Fibroblast of lung (primary cell): ENCODE measurements around the gene ADRB2. TPM values are rescaled to one million over a fixed set of nuclear protein-coding genes. Genes with fewer than 3 reads are reported as not detected.

Experiments used
- DNase-seq, 2 donors: peaks; one replicate each; pipeline versions ENCODE4 v3.0.0 to v3.0.0-alpha.2; 2010; ENCODE audit warnings: low read depth in 2 of 2
- H2AFZ ChIP-seq: 2 replicates; pipeline ENCODE4 v1.5.1; 2012; ENCODE audit warnings: low read length, control low read depth, inconsistent platforms
- H3K27ac ChIP-seq: 2 replicates; pipeline ENCODE4 v1.5.1; 2011; ENCODE audit warnings: low read length, control low read depth; ENCODE audit not compliant: insufficient read depth
- H3K27me3 ChIP-seq: 2 replicates; pipeline ENCODE4 v1.5.1; 2011; ENCODE audit warnings: mild to moderate bottlenecking, low read length; ENCODE audit not compliant: control insufficient read depth, insufficient read depth
- H3K36me3 ChIP-seq: 2 replicates; pipeline ENCODE4 v1.5.1; 2011; ENCODE audit warnings: low read length; ENCODE audit not compliant: control insufficient read depth, insufficient read depth
- H3K4me1 ChIP-seq: 2 replicates; pipeline ENCODE4 v1.5.1; 2011; ENCODE audit warnings: low read length; ENCODE audit not compliant: control insufficient read depth, insufficient read depth; ENCODE audit errors: extremely low read depth
- H3K4me2 ChIP-seq: 2 replicates; pipeline ENCODE4 v1.5.1; 2011; ENCODE audit warnings: low read length, control low read depth; ENCODE audit not compliant: insufficient read depth; ENCODE audit errors: extremely low read depth
- H3K4me3 ChIP-seq, 4 experiments: fragments of 200-600 bp in 1 of 4; sonication (generic) in 1 of 4; replicated peaks in 1 of 4; 2 replicates each; pipeline ENCODE4 v1.5.1; 2011 to 2016; ENCODE audit warnings: low read length in 4 of 4, low read depth in 3 of 4, mild to moderate bottlenecking in 3 of 4, control low read depth in 2 of 4, inconsistent platforms in 1 of 4, mixed read lengths in 1 of 4; ENCODE audit not compliant: insufficient read depth in 1 of 4; ENCODE audit errors: control extremely low read depth in 1 of 4
- H3K79me2 ChIP-seq: 2 replicates; pipeline ENCODE4 v1.5.1; 2012; ENCODE audit warnings: mild to moderate bottlenecking, low read length, inconsistent platforms; ENCODE audit not compliant: control insufficient read depth, insufficient read depth
- H3K9ac ChIP-seq: 2 replicates; pipeline ENCODE4 v1.5.1; 2011; ENCODE audit warnings: mild to moderate bottlenecking, low read length, control low read depth; ENCODE audit not compliant: insufficient read depth
- H3K9me3 ChIP-seq: 2 replicates; pipeline ENCODE4 v1.5.1; 2012; ENCODE audit warnings: low read depth, low read length; ENCODE audit not compliant: control insufficient read depth, insufficient read depth
- H4K20me1 ChIP-seq: 2 replicates; pipeline ENCODE4 v1.5.1; 2011; ENCODE audit warnings: low read length; ENCODE audit not compliant: control insufficient read depth, insufficient read depth; ENCODE audit errors: extremely low read depth
- EZH2 ChIP-seq: IDR thresholded peaks from 2 replicates; pipeline ENCODE4 v1.5.1; 2012; ENCODE audit warnings: low read length, control low read depth, mild to moderate bottlenecking; ENCODE audit errors: missing control alignments
- polyA plus RNA-seq, 2 donors: library from polyadenylated mRNA; depleted of rRNA in 1 of 2; stranded (reverse) in 1 of 2; unstranded in 1 of 2; fragments of >200 nt; gene quantifications; 2 replicates each; pipeline ENCODE4 v1.2.1, GENCODE V29; 2011 to 2012; ENCODE audit warnings: missing spikeins in 1 of 2
- total RNA-seq: library from RNA; depleted of rRNA; stranded (reverse); fragments of >200 nt; gene quantifications from 2 replicates; pipeline ENCODE4 v1.2.1, GENCODE V29; 2014
- TF ChIP-seq, protein P1 (sequence below), 2 donors: IDR thresholded peaks in 1 of 2; conservative IDR thresholded peaks in 1 of 2; 1 replicate in 1 of 2; 2 replicates in 1 of 2; pipeline ENCODE4 v1.5.1; 2011 to 2012; ENCODE audit warnings: low read length in 2 of 2, control low read depth in 1 of 2, inconsistent platforms in 1 of 2, low read depth in 1 of 2, mild to moderate bottlenecking in 1 of 2

ADRB2 gene
- total and polyA plus RNA-seq, 2 donors (not counting 1 experiment from before 2014, with no cell fraction given) = 0.60 to 4.5 TPM

DNA sequence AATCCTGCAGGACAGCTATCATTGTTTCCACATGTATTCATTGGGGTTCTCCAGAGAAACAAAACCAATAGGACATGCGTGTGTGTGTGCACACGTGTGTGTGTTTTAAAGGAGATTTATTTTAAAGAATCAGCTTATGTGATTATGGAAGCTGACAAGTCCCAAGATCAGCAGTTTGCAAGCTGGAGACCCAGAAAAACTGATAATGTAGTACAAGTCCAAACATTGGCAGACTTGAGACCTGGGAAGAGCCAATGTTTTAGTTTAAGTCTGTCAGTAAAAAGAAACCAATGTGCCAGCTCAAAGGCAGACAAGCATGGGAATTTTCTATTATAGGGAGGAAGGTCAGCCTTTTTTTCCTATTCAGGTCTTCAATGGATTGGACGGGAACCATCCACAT lies 35.3 kb downstream of the ADRB2 start:
- no peak for DNase-seq
- no peaks in the 10 kb centered on the region for H3K9me3 ChIP-seq
- TF ChIP-seq, protein P1, sequence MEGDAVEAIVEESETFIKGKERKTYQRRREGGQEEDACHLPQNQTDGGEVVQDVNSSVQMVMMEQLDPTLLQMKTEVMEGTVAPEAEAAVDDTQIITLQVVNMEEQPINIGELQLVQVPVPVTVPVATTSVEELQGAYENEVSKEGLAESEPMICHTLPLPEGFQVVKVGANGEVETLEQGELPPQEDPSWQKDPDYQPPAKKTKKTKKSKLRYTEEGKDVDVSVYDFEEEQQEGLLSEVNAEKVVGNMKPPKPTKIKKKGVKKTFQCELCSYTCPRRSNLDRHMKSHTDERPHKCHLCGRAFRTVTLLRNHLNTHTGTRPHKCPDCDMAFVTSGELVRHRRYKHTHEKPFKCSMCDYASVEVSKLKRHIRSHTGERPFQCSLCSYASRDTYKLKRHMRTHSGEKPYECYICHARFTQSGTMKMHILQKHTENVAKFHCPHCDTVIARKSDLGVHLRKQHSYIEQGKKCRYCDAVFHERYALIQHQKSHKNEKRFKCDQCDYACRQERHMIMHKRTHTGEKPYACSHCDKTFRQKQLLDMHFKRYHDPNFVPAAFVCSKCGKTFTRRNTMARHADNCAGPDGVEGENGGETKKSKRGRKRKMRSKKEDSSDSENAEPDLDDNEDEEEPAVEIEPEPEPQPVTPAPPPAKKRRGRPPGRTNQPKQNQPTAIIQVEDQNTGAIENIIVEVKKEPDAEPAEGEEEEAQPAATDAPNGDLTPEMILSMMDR (conservative IDR thresholded peaks at IDR 0.05 in 1 of 2, IDR thresholded peaks at IDR 0.05 in 1 of 2; ENCODE audit: low read depth in 1 of 2, low read length in 2 of 2) = no peak
- no peak for TF ChIP-seq EZH2
- no peaks in the 10 kb centered on the region for H3K4me1 ChIP-seq
- no peaks in the 10 kb centered on the region for H3K79me2 ChIP-seq
- no peak overlapping the region for H3K4me3 ChIP-seq
- H3K27ac ChIP-seq = no peak overlapping the region
- H2AFZ ChIP-seq = no peak overlapping the region
- no peaks in the 10 kb centered on the region for H4K20me1 ChIP-seq
- H3K4me2 ChIP-seq = no peak overlapping the region
- H3K9ac ChIP-seq = no peak overlapping the region
- H3K36me3 ChIP-seq = no peaks in the 10 kb centered on the region
- no peaks in the 10 kb centered on the region for H3K27me3 ChIP-seq

DNA sequence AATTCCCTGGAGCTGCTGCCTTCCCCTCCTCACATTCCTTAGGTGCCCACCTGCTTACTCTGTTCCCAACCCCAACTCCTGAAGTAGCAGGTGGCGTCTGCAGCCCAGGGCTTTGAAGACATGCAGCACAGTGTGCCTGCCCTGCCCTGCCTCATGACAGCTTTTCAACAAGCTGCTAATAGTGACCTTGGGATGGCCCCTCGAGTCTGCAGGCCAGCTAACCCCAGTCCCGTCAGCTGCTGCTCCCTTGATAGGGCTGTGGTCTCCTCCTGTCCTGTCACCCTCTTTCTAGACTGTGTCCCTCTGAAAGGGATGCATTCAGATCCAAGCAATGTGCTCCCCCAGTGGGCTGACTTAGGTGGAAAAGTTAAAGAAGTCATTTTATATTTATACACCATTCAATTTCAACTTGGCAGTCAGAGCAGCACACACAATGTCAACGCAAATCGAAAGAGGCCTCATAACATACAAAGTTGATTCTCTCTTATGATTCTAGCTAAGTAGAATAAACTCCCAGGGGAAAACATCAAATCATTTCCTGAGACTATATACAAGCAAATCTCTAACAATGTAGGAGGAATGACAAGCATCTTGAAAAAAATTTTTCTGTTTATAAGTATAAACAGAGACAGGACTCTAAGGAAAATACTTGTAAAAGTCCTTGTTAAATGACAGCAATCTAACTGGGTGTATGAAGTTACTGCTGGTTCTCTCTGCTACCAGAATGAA lies 37.9 kb downstream of the ADRB2 start:
- H3K4me3 ChIP-seq = no peak overlapping the region
- H3K36me3 ChIP-seq = no peaks in the 10 kb centered on the region
- H3K27ac ChIP-seq = no peak overlapping the region
- no peaks in the 10 kb centered on the region for H4K20me1 ChIP-seq
- TF ChIP-seq EZH2 = no peak
- TF ChIP-seq, protein P1 (conservative IDR thresholded peaks at IDR 0.05 in 1 of 2, IDR thresholded peaks at IDR 0.05 in 1 of 2; ENCODE audit: low read depth in 1 of 2, low read length in 2 of 2) = no peak
- DNase-seq = no peak
- H3K27me3 ChIP-seq = no peaks in the 10 kb centered on the region
- no peaks in the 10 kb centered on the region for H3K79me2 ChIP-seq
- H2AFZ ChIP-seq = no peak overlapping the region
- no peaks in the 10 kb centered on the region for H3K4me1 ChIP-seq
- H3K4me2 ChIP-seq = peak overlapping the region; percentile 52
- H3K9me3 ChIP-seq = no peaks in the 10 kb centered on the region
- no peak overlapping the region for H3K9ac ChIP-seq

DNA sequence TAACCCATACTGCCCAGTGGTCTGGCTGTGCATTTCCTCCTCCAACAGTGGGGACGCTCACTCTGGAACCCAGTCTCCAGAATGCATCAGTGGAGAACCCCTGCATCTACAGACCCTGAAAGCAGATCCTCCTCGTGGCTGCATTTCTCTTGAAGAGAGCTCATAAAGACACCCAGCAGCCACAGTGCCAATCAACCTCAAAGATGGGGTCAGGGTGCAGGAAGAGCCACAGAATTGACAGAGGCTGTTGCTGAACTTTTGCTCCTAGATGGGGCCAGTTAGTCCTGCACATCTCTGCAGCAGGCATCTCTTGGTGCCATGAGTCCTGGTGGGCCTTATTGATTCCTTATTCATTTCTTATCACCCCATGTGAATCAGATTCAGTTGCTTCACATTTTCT lies 39.6 kb downstream of the ADRB2 start:
- Histone ChIP-seq H3K36me3 (no peaks in the 10 kb centered on the region), H2AFZ (no peak overlapping the region), H3K4me2 (no peak overlapping the region), H3K4me1 (no peaks in the 10 kb centered on the region), H3K27ac (no peak overlapping the region), H3K9ac (no peak overlapping the region), H3K27me3 (no peaks in the 10 kb centered on the region), H3K9me3 (no peaks in the 10 kb centered on the region), H3K4me3 (no peak overlapping the region), H3K79me2 (no peaks in the 10 kb centered on the region), H4K20me1 (no peaks in the 10 kb centered on the region)
- no peak for DNase-seq
- TF ChIP-seq EZH2 = no peak
- TF ChIP-seq, protein P1 (conservative IDR thresholded peaks at IDR 0.05 in 1 of 2, IDR thresholded peaks at IDR 0.05 in 1 of 2; ENCODE audit: low read depth in 1 of 2, low read length in 2 of 2) = no peak
